CD4-positive, alpha-beta T cell treated with Interleukin-2 at 100 ng/mL for 4 hours (primary cell): ENCODE results near the gene CHST4.
"Not testable (repeated sequence)": the region's sequence is repeated elsewhere in the genome, so short reads cannot be mapped to it uniquely, and the experiment has no call there.

Experiments used
- DNase-seq: peaks from one replicate; pipeline ENCODE4 v3.0.0-alpha.2; 2020; ENCODE audit warnings: low spot score

The CHST4 gene

DNA sequence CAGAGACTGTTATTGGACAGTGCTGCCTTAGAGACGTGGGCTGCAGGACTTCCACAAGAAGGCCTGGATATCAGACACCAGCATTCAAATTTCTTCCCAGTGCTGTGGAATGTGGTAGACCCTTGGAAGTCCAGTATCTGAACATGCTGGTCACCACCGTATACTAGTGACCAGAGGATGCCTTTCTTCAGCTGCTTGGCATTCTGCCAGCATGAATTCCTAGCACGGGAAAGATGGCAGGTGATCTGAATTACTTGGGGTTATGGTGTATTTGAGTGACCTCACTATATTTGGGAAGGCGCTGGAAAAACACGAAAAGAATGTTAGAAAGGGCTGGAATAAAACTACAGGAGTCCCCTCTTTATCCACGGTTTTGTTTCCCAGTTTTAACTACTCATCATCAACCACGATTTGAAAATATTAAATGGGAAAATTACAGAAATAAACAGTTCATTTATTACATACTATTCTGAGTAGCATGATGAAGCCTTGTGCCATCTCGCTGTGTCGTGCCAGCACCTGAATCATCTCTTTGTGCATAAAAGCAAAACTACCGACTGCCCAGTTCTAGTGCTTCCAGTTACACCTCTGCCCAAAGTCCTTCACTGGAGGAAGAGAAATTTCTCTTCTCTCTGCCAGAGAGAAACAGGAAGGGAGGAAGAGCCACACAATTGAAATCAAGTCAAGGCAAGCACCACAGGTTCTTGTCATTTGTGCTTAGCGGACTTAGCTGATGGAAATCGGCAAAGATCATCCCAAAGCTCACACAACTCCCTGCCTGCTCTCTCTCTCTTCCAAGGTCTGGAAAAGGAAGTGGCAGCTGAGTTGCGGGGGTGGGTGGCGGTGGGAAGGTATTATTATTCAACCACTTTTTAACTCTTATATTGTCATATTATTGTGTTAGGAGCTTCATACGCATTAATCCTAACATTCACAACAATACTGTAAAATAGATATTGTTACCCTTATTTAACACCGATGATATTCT lies 1.4 kb upstream of the CHST4 start:
- no peak for DNase-seq

GRCh38 chr16:71528257-71528656 lies 2.0 kb downstream of the CHST4 start:
- DNase-seq: no peak

DNA sequence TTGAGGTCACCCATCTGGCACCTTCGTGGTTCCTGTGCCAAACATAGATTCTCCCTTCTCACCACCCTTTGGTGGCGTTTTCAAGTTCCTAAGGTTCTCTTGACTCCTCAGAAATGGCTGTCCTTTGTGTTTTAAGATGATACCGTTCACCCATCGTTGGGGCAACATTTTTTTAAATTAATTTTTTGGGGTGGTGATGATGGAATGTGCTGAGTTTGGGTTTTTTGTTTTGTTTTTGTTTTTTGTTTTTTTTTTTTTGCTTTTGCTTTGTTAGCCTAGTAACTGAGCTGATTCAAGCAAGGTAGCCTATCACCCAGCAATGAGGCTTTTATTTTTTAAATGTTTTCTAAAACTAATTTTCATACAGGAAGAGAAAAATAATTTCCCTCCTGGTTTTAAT lies 2.6 kb downstream of the CHST4 start:
- DNase-seq: no peak

DNA sequence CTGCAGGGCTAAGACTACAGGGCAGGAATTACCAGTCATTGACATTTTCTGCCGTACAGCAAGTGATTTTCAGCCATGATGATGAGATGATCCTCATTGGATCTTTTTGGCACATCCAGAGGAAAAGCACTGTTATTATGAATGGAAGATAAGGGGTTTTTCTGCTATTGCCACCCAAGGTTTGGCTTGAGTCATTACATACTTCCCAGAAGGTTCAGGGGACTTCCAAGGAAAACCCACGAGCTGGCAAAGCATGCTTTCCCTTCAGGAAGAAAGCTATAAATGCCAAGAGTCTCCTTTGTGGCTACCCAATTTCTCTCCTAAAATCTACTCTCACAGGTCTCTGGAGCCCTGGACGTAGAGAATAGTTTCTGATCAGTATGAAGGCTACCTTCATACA lies 6.1 kb downstream of the CHST4 start:
- DNase-seq: no peak

DNA sequence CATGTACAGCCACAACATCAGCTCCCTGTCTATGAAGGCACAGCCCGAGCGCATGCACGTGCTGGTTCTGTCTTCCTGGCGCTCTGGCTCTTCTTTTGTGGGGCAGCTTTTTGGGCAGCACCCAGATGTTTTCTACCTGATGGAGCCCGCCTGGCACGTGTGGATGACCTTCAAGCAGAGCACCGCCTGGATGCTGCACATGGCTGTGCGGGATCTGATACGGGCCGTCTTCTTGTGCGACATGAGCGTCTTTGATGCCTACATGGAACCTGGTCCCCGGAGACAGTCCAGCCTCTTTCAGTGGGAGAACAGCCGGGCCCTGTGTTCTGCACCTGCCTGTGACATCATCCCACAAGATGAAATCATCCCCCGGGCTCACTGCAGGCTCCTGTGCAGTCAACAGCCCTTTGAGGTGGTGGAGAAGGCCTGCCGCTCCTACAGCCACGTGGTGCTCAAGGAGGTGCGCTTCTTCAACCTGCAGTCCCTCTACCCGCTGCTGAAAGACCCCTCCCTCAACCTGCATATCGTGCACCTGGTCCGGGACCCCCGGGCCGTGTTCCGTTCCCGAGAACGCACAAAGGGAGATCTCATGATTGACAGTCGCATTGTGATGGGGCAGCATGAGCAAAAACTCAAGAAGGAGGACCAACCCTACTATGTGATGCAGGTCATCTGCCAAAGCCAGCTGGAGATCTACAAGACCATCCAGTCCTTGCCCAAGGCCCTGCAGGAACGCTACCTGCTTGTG lies 10.7 kb downstream of the CHST4 start:
- DNase-seq: no peak

- peak; percentile 20 for DNase-seq
Measured at GRCh38 chr16:71537643-71538042, 11.4 kb downstream of the CHST4 start.

DNA sequence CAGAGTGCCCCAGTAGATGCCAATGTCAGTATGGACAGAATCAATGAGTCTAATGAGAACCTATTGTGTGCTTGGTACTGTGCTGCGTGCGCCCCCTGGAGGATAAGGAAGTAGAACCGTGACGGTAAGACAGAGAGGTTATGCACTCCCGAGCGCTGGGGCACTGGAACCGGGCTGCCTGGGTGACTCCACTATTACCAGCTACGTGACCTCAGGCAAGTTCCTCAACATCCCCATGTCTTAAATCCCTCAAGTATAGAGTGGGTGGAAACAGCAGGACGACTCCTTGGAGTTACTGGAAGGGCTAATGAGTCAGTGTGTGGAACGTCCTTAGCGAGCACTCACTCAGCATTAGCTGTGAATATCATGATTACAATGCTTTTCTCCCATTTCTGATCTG lies 16.2 kb downstream of the CHST4 start:
- peak; percentile 52 for DNase-seq

DNA sequence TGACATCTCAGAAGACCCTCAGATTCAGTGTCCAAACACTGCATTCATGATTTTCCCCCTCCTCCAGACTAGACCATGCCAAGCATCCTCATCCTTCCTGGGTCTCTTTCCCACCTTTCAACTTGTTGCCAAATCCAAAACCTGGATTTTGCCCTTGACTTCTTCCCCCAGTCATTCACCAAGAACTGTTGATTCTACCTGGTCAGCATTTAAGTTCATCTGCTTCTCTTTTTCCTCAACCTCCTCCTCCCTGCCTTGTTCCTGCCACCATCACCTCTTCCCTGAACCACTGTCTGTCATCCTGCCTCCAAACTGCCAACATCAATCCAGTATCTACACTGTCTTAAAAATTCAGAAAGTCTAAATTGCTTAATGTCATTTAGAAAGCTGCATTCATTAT lies 20.9 kb downstream of the CHST4 start:
- DNase-seq: no peak

DNA sequence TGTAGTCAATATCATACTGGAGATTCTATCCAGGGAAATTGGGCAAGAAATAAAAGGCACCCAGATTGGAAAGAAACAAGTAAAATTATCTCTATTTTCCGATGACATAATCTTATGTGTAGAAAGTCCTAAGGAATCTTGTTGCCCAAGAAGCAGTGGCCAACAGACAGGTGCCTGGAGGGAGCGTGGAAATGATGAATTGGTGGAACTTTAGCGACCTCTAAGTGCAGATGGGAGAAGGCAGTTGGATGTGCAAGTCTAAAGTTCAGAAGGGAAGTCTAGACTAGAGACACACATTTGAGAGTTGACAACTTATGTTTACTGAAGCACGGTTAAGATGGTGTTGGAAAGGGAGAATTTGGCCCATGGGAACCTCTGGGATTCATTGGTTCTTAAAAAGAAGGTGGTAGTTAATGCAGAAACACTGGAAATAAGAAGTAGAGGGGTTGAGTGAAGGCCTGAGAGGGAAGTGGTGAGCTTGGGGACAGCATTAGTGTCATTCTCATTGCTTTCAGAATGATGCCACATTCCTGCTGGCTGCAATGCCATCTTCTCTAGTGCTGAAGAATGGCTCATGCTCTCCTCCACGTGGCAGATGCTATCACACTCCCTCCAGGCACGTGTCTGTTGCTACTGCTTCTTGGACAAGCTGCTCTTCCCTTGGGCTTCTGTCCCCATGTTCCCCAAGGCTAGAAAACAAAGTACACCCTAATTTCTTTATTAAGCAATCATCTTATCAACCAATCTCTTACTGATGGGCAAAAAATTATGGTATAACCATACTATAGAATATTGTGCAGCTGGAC lies 26.7 kb downstream of the CHST4 start:
- no peak for DNase-seq

DNA sequence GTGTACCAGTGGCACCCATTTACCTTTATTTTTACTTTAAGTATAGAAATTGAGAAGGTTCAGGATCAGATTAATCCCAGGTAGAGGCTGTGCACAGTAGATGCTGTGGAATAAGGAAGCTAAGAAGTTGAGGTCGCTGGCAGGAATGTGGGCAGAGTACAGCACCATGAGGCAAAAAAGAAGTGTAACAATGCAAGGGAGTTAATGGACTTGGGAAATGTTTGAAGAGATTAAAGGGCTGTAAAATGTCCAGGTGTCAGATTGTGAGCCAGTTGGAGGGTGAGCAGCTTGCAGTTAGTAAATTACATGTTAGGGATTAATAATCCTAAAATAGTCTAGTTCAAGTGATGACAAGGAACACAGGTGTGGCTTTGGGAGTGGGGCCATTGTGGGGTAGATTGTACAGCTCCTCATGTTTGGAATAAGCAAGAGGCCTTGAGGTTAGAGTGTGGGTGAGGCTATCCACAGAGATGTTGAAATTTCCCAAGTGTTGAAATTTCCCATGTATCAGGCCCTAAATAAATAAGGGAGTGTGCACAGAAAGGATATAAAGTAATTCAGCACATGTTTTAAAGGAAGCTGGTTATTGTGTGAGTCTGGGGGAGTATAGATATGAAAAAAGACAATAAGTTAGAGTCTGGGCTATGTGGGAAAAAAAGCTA lies 29.1 kb downstream of the CHST4 start:
- no peak for DNase-seq

DNA sequence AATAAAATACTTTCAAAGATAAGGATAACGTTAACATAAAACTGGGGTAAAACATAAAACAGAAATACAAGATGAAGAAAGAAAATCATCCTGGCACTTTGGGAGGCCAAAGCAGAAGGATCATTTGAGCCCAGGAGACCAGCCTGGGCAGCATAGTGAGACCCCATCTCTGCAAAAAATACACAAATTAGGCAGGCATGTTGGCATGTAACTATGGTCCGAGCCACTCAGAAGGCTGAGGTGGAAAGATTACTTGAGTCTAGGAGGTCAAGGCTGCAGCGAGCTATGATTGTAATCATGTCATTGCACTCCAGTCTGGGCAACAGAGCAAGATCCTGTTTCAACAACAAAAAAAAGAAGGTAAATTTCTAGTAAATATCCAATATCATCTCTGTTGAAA lies 31.1 kb downstream of the CHST4 start:
- DNase-seq: no peak

GRCh38 chr16:71557954-71558582 lies 31.8 kb downstream of the CHST4 start:
- DNase-seq: no peak

GRCh38 chr16:71559855-71560254 lies 33.6 kb downstream of the CHST4 start:
- no peak for DNase-seq

- DNase-seq: not testable (repeated sequence)
Measured at GRCh38 chr16:71561886-71562285, 35.7 kb downstream of the CHST4 start.

GRCh38 chr16:71562552-71562951 lies 36.3 kb downstream of the CHST4 start:
- DNase-seq: no peak

DNA sequence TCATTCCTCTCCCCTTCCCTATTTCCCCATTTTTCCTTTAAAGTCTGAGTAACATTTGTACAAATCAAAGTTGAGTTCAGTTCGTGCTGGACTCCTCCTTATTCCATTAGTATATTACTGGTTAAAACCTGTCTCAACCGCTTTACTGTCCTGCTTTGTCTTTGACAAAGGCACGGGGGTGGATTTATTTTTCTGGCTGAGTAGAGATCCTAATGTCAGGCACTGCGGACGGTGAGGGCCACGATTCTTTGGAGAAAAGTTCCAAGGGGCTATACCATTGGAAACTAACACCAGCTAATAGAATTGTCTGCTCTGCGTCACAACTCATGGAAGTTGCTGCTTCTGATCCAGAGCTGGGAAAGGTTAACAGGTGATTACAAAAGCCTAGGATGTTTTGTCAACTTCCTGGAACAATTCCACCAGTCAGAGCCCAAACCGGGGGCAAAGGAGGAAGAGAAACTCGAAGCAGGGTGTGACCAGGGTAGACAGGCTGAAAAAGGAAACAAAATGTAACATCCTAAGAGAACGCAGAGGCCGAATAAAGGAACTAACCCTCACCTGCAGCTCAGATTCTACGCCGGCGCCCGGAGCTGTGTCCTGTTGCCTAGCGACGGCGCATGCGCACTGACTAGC lies 38.2 kb downstream of the CHST4 start:
- DNase-seq: no peak

GRCh38 chr16:71565812-71566700 lies 39.8 kb downstream of the CHST4 start:
- DNase-seq: no peak

GRCh38 chr16:71567931-71568330 lies 41.7 kb downstream of the CHST4 start:
- DNase-seq: no peak

- no peak for DNase-seq
Measured at GRCh38 chr16:71568551-71568950, 42.3 kb downstream of the CHST4 start.

DNA sequence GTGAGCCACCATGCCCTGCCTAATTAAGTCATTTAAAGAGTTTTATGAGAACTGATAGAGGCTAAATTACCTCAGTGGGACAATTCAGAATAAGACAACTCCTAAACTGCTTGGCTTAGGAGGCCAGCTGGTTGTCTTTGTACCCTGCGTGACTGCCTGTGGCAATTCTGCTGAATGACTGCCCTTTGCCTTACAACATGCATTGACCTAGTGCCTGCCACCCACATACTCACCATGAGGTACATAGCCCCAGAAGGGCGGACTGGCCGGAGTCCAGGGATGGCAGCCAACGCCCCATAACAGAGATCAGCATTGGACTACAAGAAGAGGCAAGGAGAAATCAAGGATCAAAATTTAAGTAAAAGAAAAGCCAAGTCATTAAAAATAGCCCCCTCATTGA lies 43.4 kb downstream of the CHST4 start:
- DNase-seq: no peak
